Measurements from ENCODE around the gene TAS1R2.

- TF ChIP-seq RAD21 (IDR thresholded peaks at IDR 0.05; ENCODE audit: low read length) (no peak), FOXJ3 (CRISPR knock-in tag; IDR thresholded peaks at IDR 0.05) (no peak), CTCF (IDR thresholded peaks at IDR 0.05) (no peak), POLR2AphosphoS5 (IDR thresholded peaks at IDR 0.05; ENCODE audit: low read depth, low read length) (no peak), GATA2 (CRISPR knock-in tag; IDR thresholded peaks at IDR 0.05) (no peak), YY1 (IDR thresholded peaks at IDR 0.05; ENCODE audit: low read depth) (no peak), EP300 (IDR thresholded peaks at IDR 0.05; ENCODE audit: borderline replicate concordance in 1 of 2, low read depth in 1 of 2, low read length in 1 of 2) (no peak), JUND (IDR thresholded peaks at IDR 0.05) (no peak), ZBTB33 (IDR thresholded peaks at IDR 0.05; ENCODE audit: borderline replicate concordance, low read depth) (no peak)
- TF ChIP-seq, protein P1, sequence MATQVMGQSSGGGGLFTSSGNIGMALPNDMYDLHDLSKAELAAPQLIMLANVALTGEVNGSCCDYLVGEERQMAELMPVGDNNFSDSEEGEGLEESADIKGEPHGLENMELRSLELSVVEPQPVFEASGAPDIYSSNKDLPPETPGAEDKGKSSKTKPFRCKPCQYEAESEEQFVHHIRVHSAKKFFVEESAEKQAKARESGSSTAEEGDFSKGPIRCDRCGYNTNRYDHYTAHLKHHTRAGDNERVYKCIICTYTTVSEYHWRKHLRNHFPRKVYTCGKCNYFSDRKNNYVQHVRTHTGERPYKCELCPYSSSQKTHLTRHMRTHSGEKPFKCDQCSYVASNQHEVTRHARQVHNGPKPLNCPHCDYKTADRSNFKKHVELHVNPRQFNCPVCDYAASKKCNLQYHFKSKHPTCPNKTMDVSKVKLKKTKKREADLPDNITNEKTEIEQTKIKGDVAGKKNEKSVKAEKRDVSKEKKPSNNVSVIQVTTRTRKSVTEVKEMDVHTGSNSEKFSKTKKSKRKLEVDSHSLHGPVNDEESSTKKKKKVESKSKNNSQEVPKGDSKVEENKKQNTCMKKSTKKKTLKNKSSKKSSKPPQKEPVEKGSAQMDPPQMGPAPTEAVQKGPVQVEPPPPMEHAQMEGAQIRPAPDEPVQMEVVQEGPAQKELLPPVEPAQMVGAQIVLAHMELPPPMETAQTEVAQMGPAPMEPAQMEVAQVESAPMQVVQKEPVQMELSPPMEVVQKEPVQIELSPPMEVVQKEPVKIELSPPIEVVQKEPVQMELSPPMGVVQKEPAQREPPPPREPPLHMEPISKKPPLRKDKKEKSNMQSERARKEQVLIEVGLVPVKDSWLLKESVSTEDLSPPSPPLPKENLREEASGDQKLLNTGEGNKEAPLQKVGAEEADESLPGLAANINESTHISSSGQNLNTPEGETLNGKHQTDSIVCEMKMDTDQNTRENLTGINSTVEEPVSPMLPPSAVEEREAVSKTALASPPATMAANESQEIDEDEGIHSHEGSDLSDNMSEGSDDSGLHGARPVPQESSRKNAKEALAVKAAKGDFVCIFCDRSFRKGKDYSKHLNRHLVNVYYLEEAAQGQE (IDR thresholded peaks at IDR 0.05; ENCODE audit: low read depth, low read length), result no peak
- TF ChIP-seq, protein P2, sequence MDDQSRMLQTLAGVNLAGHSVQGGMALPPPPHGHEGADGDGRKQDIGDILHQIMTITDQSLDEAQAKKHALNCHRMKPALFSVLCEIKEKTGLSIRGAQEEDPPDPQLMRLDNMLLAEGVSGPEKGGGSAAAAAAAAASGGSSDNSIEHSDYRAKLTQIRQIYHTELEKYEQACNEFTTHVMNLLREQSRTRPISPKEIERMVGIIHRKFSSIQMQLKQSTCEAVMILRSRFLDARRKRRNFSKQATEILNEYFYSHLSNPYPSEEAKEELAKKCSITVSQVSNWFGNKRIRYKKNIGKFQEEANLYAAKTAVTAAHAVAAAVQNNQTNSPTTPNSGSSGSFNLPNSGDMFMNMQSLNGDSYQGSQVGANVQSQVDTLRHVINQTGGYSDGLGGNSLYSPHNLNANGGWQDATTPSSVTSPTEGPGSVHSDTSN (IDR thresholded peaks at IDR 0.05), result no peak
Measured at GRCh38 chr1:18836654-18837053, 22.8 kb downstream of the TAS1R2 start.
